Brain microvascular endothelial cell (primary cell): ENCODE results near the gene GRIK3.

Experiments
- DNase-seq: peaks from one replicate; pipeline ENCODE4 v3.0.0-alpha.2; 2020
- H3K27ac ChIP-seq: fragments of 250-450 bp; sonication (Bioruptor Pico); 2 replicates; pipeline ENCODE4 v1.5.1; 2020; ENCODE audit warnings: mild to moderate bottlenecking, moderate library complexity
- H3K27me3 ChIP-seq: fragments of 250-450 bp; sonication (Bioruptor Pico); replicated peaks from 2 replicates; pipeline ENCODE4 v1.5.1; 2020; ENCODE audit warnings: mild to moderate bottlenecking
- H3K36me3 ChIP-seq: fragments of 250-450 bp; sonication (Bioruptor Pico); replicated peaks from 2 replicates; pipeline ENCODE4 v1.5.1; 2020; ENCODE audit warnings: mild to moderate bottlenecking
- H3K4me3 ChIP-seq: 2 replicates; pipeline ENCODE4 v1.5.1; 2011; ENCODE audit warnings: low read depth, mild to moderate bottlenecking, control low read depth, low read length, moderate library complexity
- in situ Hi-C: cut with HindIII; loops from 2 replicates; pipeline ENCODE4 v1.10.0; 2017; ENCODE audit warnings: low sequenced_read_pairs, low pct_ligation_motif_present
- TF ChIP-seq, protein P1 (sequence below): IDR thresholded peaks from 2 replicates; pipeline ENCODE4 v1.5.1; 2011; ENCODE audit warnings: low read depth, mild to moderate bottlenecking, moderate library complexity, low read length, control low read depth, inconsistent platforms; ENCODE audit errors: missing control alignments

GRIK3 gene

DNA sequence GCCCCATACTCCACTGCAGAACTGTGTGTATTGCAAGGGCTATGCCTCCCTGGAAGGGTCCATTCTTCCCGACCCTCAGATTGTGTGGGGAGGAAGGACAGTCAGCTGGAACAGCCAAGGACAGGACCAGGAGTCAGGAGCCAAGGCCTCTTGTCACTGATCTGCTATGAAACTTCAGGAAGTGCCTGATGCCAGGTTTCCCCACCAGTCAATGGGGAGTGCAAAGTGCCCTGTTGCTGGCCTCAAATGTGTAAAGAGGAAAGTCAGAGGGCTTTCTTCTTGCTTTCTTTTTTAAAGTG, 168.8 kb downstream of the GRIK3 start:
- no peak for DNase-seq
- H3K36me3 ChIP-seq = no peaks in the 10 kb centered on the region
- no peak overlapping the region for H3K27ac ChIP-seq
- no peaks in the 10 kb centered on the region for H3K27me3 ChIP-seq
- TF ChIP-seq, protein P1, sequence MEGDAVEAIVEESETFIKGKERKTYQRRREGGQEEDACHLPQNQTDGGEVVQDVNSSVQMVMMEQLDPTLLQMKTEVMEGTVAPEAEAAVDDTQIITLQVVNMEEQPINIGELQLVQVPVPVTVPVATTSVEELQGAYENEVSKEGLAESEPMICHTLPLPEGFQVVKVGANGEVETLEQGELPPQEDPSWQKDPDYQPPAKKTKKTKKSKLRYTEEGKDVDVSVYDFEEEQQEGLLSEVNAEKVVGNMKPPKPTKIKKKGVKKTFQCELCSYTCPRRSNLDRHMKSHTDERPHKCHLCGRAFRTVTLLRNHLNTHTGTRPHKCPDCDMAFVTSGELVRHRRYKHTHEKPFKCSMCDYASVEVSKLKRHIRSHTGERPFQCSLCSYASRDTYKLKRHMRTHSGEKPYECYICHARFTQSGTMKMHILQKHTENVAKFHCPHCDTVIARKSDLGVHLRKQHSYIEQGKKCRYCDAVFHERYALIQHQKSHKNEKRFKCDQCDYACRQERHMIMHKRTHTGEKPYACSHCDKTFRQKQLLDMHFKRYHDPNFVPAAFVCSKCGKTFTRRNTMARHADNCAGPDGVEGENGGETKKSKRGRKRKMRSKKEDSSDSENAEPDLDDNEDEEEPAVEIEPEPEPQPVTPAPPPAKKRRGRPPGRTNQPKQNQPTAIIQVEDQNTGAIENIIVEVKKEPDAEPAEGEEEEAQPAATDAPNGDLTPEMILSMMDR = no peak
- in situ Hi-C loops = no loop called here
- H3K4me3 ChIP-seq = no peak overlapping the region

DNA sequence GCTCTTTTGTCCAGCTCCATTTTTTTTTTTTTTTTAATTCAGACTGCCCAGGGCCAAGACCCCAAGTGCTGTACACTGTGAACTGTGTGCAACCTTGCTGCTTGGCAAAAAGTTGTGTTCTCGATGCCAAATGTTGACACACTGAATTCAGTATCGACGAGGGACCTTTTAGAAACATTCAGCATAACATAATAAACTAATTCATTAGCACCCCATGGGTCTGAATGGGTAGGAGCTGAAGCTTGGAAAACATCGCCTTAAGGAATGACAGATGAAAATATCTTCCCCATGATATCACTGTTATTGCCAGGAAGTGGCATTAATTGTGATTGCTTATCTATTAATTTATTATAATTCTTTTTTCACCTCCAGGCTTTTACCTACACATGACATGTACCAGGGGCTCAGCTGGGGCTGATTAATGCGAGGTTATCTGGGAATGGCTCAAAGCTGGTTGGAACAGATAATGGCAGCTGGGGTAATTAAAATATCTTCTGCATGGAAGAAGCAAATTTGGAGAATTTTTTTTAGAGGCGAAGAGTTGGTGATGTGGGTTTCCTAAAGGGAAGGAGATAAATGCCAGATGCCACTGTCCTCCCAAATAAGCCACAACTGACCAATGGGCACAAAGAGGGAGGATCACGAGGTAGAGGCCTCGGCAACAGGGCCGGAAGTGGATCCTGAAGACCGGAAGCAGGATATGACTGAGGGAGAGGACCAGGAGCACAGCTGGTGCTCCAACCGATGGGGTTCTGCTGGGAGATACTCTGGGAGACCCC, 169.3 kb downstream of the GRIK3 start:
- no peaks in the 10 kb centered on the region for H3K27me3 ChIP-seq
- DNase-seq = no peak
- in situ Hi-C loops = no loop called here
- H3K27ac ChIP-seq = no peak overlapping the region
- no peak overlapping the region for H3K4me3 ChIP-seq
- TF ChIP-seq, protein P1 = no peak
- H3K36me3 ChIP-seq = no peaks in the 10 kb centered on the region

DNA sequence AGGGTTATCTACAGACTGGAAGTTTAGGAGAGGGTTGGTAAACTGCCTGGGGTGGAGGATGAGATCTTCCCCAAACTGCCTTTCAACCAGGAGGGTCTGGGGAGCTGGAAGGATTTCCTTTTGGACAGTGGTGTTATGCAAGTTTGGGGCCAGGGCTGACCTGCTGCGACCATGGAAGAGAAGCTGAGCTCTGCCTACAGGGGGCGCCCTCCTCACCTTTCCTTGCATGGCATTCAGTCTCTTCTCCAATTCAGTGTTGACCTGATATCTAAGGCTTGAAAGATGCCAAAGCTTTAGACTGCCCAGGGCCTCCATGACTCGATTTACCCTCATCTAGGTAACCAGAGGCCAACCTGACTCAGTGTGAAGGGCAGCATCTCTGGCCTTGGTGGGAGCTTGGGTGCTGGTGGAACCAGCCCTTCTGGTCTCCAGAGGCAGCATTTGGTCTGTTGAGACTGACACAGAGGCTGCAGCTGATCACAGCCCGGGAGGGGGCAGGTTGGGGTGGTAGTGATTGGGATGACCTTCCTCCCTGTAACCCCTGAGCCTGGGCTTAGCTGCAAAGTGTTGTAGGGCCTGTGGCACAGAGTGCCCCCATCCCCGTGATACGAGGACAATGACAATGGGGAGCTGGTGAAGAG, 170.0 kb downstream of the GRIK3 start:
- Histone ChIP-seq H3K27me3 (no peaks in the 10 kb centered on the region), H3K27ac (no peak overlapping the region), H3K4me3 (no peak overlapping the region), H3K36me3 (no peaks in the 10 kb centered on the region)
- DNase-seq = no peak
- TF ChIP-seq, protein P1 = peak; percentile 1
- in situ Hi-C loops = no loop called here

DNA sequence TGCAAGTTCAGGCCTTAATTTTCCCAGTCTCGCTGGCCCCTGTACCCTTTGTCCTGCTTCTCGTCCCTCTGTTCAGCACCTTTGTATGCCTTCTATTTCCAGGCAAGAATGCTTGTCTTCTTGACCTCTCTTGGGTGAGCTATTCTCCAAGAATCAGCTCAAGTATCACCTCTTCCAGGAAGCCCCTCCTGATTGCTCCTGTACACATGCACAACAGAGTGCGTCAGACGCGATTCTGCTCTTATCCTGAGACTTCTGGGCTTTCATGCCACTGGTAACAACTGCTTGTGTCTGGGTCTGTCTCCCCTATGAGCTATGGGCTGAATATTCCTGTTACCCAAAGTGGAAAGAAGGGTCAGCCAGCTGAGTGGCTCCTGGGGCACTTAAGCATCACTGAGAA, 170.8 kb downstream of the GRIK3 start:
- TF ChIP-seq, protein P1 = no peak
- no peak for DNase-seq
- H3K4me3 ChIP-seq = no peak overlapping the region
- in situ Hi-C loops = no loop called here
- no peaks in the 10 kb centered on the region for H3K27me3 ChIP-seq
- H3K27ac ChIP-seq = no peak overlapping the region
- H3K36me3 ChIP-seq = no peaks in the 10 kb centered on the region

DNA sequence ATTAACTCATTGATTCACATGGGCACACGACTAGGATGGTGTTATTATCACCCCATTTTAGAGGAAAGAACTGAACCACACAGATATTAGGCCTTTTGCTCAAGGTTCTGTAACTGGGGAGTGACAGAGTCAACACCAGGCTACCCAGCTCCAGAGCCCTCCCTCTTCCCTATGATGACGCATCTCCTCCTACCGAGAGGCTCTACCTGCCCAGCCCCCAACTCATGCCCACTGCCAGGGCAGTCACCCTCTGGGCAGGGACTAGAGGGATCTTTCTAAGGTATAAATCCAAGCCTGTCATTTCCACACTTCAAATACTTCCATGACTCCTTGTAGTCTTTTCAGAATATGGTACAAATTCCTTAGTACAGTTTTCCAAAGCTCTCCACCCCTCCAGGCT, 171.3 kb downstream of the GRIK3 start:
- TF ChIP-seq, protein P1 = no peak
- Histone ChIP-seq H3K36me3 (no peaks in the 10 kb centered on the region), H3K4me3 (no peak overlapping the region), H3K27me3 (no peaks in the 10 kb centered on the region), H3K27ac (no peak overlapping the region)
- in situ Hi-C loops = no loop called here
- no peak for DNase-seq

DNA sequence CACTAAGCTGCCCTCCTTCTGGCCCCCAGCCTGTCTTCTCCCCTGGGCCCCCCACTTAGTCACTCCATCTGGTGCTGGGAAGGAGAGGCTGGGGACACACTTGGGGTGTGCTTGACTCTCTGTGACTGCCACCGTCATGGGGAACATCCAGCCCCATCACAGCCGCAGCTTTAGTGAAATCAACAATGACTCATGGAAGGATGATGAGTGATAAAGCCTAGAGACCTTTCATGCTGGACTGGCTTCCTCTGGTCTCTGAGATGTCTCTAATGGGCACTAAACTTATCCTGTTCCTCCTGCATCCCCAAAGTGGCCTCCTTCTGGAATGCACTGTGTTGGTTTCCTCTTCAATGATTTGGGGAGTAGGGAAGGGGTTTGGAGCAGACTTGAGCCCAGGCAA, 172.9 kb downstream of the GRIK3 start:
- H3K27ac ChIP-seq = no peak overlapping the region
- TF ChIP-seq, protein P1 = no peak
- in situ Hi-C loops = no loop called here
- no peaks in the 10 kb centered on the region for H3K36me3 ChIP-seq
- no peak overlapping the region for H3K4me3 ChIP-seq
- no peak for DNase-seq
- H3K27me3 ChIP-seq = no peaks in the 10 kb centered on the region
